GM18508 (cell line): Measurements from ENCODE around the gene RGN.
"Not testable (repeated sequence)": the region's sequence is repeated elsewhere in the genome, so short reads cannot be mapped to it uniquely, and the experiment has no call there.

Source experiments
- ATAC-seq: cut with Tn5 transposase; IDR thresholded peaks from one replicate; pipeline ENCODE4 v1.9.1; 2021; ENCODE audit warnings: moderate number of reproducible peaks; ENCODE audit not compliant: insufficient read depth, unreplicated experiment

The RGN gene

GRCh38 chrX:47078129-47079043, at the start of gene RGN:
TSS of gene RGN (plus strand) at chrX:47078443. CDS start at chrX:47081145, 2,702 bp downstream.
- ATAC-seq, result no peak

GRCh38 chrX:47030339-47030738, 47.9 kb upstream of the RGN start:
- no peak for ATAC-seq

- ATAC-seq, result no peak
Measured at GRCh38 chrX:47047989-47048388, 30.3 kb upstream of the RGN start.

- no peak for ATAC-seq
Measured at GRCh38 chrX:47059142-47059874, 18.9 kb upstream of the RGN start.

GRCh38 chrX:47060708-47061107, 17.5 kb upstream of the RGN start:
- no peak for ATAC-seq

GRCh38 chrX:47061238-47061919, 16.9 kb upstream of the RGN start:
- no peak for ATAC-seq

- no peak for ATAC-seq
Measured at GRCh38 chrX:47063179-47063578, 15.1 kb upstream of the RGN start.

- no peak for ATAC-seq
Measured at GRCh38 chrX:47068214-47068613, 10.0 kb upstream of the RGN start.

- no peak for ATAC-seq
Measured at GRCh38 chrX:47068720-47069119, 9.5 kb upstream of the RGN start.

- ATAC-seq, result no peak
Measured at GRCh38 chrX:47080215-47080914, 2.1 kb downstream of the RGN start.

- no peak for ATAC-seq
Measured at GRCh38 chrX:47080915-47081236, 2.6 kb downstream of the RGN start.

GRCh38 chrX:47091149-47091775, 13.0 kb downstream of the RGN start:
- no peak for ATAC-seq

GRCh38 chrX:47093248-47093647, 15.0 kb downstream of the RGN start:
- ATAC-seq, result no peak

- ATAC-seq, result no peak
Measured at GRCh38 chrX:47093860-47094259, 15.6 kb downstream of the RGN start.

- no peak for ATAC-seq
Measured at GRCh38 chrX:47097018-47097417, 18.8 kb downstream of the RGN start.

GRCh38 chrX:47098338-47099094, 20.3 kb downstream of the RGN start:
- no peak for ATAC-seq

GRCh38 chrX:47101206-47101605, 23.0 kb downstream of the RGN start:
- ATAC-seq, result no peak

- ATAC-seq, result not testable (repeated sequence)
Measured at GRCh38 chrX:47110936-47111615, 32.8 kb downstream of the RGN start.
